Breast epithelium (tissue), 4 donors: ENCODE measurements around the gene GPR78. TPM values are rescaled to one million over a fixed set of nuclear protein-coding genes. Genes with fewer than 3 reads are reported as not detected.

Experiments used
- DNase-seq, 2 donors: peaks; one replicate each; pipeline ENCODE4 v3.0.0-alpha.2; 2019; ENCODE audit warnings: low spot score in 2 of 2
- H3K27ac ChIP-seq, 2 donors: fragments of 200-600 bp; sonication (generic) in 1 of 2; one replicate each; pipeline ENCODE4 v1.5.1; 2016 to 2019; ENCODE audit warnings: mild to moderate bottlenecking in 1 of 2
- H3K27me3 ChIP-seq, 2 donors: fragments of 200-600 bp; sonication (generic) in 1 of 2; one replicate each; pipeline versions ENCODE4 v1.5.1 to v1.6.0; 2017 to 2019; ENCODE audit warnings: control low read depth in 1 of 2, mild to moderate bottlenecking in 1 of 2
- H3K36me3 ChIP-seq: fragments of 200-600 bp; one replicate; pipeline ENCODE4 v1.5.1; 2019
- H3K4me1 ChIP-seq, 2 donors: fragments of 200-600 bp; sonication (generic); one replicate each; pipeline ENCODE4 v1.5.1; 2016 to 2019; ENCODE audit warnings: control low read depth in 1 of 2
- H3K4me3 ChIP-seq, 3 donors: fragments of 200-600 bp; sonication (generic); 1 replicate in 2 of 3; 2 replicates in 1 of 3; pipeline ENCODE4 v1.5.1; 2016 to 2019; ENCODE audit warnings: mild to moderate bottlenecking in 3 of 3, moderate library complexity in 2 of 3
- H3K9me3 ChIP-seq, 2 donors: fragments of 200-600 bp; sonication (generic) in 1 of 2; one replicate each; pipeline ENCODE4 v1.5.1; 2016 to 2019; ENCODE audit warnings: control low read depth in 1 of 2
- POLR2A ChIP-seq: fragments of 450-650 bp; IDR thresholded peaks from one replicate; pipeline ENCODE4 v1.6.1; 2016; ENCODE audit warnings: antibody characterized with exemption, mild to moderate bottlenecking, moderate library complexity
- POLR2AphosphoS5 ChIP-seq, 3 donors: sonication (generic); formaldehyde crosslinking; IDR thresholded peaks; one replicate each; pipeline ENCODE4 v1.6.1; 2017; ENCODE audit warnings: antibody characterized with exemption in 3 of 3
- intact Hi-C: fragments of 100-400 bp; cut with DNase I; formaldehyde crosslinking; loops from one replicate; pipeline ENCODE4 v1.15.1; 2023; ENCODE audit warnings: low total_unique reads
- total RNA-seq, 3 donors: library from RNA; depleted of rRNA; stranded (reverse); fragments of >200 nt; gene quantifications; one replicate each; pipeline ENCODE4 v1.1.0, GENCODE V29; 2016
- TF ChIP-seq, protein P1 (sequence below), 3 donors: fragments of 450-650 bp; IDR thresholded peaks; one replicate each; pipeline ENCODE4 v1.5.1; 2016 to 2017; ENCODE audit warnings: antibody characterized with exemption in 3 of 3, mild to moderate bottlenecking in 3 of 3, moderate library complexity in 3 of 3

The GPR78 gene
- total RNA-seq, 3 donors from 2014 or later: 0.15 to 0.33 TPM; not detected in 1

DNA sequence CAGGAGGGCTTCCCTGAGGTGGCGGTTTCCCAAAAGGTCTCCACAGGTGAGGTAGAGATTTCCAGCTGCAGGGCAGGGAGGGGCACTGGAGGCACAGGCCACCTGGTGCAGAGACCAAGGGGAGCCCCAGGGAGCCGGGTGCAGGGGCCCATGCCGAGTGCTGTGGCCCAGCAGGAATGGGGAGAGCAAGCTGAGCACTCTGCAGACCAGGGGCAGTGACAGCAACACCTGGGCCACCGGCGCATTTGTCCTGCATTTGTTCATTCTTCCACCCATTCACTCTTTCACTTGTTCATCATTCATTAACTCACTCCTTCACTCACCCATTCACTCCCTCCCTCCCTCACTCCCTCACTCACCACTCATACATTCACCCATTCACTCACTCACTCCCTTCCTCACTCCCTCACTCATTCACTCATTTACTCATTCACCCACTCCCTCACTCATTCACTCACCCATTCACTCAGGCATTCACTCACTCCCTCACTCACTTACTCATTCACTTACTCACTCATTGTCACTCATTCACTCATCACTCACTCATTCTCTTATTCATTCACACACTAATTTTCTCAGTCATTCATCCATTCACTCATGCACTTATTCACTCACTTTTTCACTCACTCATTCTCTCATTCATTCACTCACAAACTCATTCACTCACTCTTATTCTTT is 28.7 kb downstream of the GPR78 start:
- no peaks in the 10 kb centered on the region for H3K4me1 ChIP-seq
- H3K27ac ChIP-seq: no peak overlapping the region
- TF ChIP-seq POLR2A (no peak), POLR2AphosphoS5 (IDR thresholded peaks at IDR 0.05) (no peak)
- TF ChIP-seq, protein P1, sequence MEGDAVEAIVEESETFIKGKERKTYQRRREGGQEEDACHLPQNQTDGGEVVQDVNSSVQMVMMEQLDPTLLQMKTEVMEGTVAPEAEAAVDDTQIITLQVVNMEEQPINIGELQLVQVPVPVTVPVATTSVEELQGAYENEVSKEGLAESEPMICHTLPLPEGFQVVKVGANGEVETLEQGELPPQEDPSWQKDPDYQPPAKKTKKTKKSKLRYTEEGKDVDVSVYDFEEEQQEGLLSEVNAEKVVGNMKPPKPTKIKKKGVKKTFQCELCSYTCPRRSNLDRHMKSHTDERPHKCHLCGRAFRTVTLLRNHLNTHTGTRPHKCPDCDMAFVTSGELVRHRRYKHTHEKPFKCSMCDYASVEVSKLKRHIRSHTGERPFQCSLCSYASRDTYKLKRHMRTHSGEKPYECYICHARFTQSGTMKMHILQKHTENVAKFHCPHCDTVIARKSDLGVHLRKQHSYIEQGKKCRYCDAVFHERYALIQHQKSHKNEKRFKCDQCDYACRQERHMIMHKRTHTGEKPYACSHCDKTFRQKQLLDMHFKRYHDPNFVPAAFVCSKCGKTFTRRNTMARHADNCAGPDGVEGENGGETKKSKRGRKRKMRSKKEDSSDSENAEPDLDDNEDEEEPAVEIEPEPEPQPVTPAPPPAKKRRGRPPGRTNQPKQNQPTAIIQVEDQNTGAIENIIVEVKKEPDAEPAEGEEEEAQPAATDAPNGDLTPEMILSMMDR (IDR thresholded peaks at IDR 0.05): no peak
- DNase-seq: no peak
- peaks cover 0 to 18% of the 10 kb centered on the region in 2 donors for H3K27me3 ChIP-seq
- no peaks in the 10 kb centered on the region for H3K36me3 ChIP-seq
- no peaks in the 10 kb centered on the region for H3K9me3 ChIP-seq
- intact Hi-C loops: no loop called here
- H3K4me3 ChIP-seq: no peak overlapping the region

DNA sequence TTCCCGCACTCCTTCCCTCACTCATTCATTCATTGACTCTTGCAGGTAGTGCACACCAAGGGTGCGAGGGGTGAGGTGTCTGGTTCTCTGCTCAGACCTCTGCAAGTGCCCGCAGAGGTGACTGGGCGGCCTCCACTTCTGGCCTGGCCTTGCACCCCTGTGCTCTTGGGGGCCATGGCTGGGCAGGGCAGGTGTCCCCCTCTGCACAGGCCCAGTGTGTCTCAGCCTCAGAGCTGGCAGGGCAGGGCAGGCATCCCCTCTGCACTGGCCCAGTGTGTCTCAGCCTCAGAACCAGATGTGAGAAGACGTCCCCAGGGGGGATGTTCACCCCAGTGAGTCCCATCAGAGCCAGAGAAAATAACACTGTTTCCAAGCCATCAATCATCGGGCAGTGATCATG is 29.2 kb downstream of the GPR78 start:
- DNase-seq: no peak
- H3K4me3 ChIP-seq: no peak overlapping the region
- TF ChIP-seq POLR2A (no peak), POLR2AphosphoS5 (IDR thresholded peaks at IDR 0.05) (no peak)
- TF ChIP-seq, protein P1 (IDR thresholded peaks at IDR 0.05): no peak
- no peak overlapping the region for H3K27ac ChIP-seq
- no peaks in the 10 kb centered on the region for H3K36me3 ChIP-seq
- no peaks in the 10 kb centered on the region for H3K4me1 ChIP-seq
- H3K9me3 ChIP-seq: no peaks in the 10 kb centered on the region
- intact Hi-C loops: no loop called here
- peaks cover 0 to 18% of the 10 kb centered on the region in 2 donors for H3K27me3 ChIP-seq

DNA sequence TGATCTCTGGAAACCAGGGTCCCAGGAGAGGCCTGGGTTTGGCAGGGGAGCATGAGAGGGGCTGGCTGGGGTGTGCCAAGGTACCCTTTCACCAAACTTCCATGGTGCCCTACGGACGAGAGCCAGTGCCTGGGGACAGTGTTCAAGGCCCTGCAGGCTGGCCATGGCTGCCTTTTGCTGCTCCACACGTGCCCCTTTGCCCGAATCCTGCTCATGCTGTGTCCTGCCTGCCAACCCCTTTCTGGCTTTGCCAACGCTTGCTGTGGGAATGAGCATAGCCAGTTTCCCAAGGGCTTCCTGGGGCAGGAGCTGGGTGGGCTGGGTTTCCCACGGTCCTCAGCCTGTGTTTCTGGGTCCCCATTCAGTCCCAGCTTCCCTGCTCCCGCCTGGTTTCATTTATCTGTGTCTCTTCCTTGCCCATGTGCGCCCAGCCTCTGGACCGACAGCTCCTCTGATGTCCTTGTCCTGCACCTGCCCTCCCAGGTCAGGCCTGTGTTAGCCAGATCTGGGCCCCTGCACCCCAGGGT is 29.7 kb downstream of the GPR78 start:
- no peak for DNase-seq
- H3K9me3 ChIP-seq: no peaks in the 10 kb centered on the region
- H3K27ac ChIP-seq: no peak overlapping the region
- intact Hi-C loops: no loop called here
- peaks cover 0 to 18% of the 10 kb centered on the region in 2 donors for H3K27me3 ChIP-seq
- H3K36me3 ChIP-seq: no peaks in the 10 kb centered on the region
- no peaks in the 10 kb centered on the region for H3K4me1 ChIP-seq
- no peak overlapping the region for H3K4me3 ChIP-seq
- TF ChIP-seq POLR2A: no peak
- TF ChIP-seq POLR2AphosphoS5 (IDR thresholded peaks at IDR 0.05): no peak
- TF ChIP-seq, protein P1 (IDR thresholded peaks at IDR 0.05): no peak

DNA sequence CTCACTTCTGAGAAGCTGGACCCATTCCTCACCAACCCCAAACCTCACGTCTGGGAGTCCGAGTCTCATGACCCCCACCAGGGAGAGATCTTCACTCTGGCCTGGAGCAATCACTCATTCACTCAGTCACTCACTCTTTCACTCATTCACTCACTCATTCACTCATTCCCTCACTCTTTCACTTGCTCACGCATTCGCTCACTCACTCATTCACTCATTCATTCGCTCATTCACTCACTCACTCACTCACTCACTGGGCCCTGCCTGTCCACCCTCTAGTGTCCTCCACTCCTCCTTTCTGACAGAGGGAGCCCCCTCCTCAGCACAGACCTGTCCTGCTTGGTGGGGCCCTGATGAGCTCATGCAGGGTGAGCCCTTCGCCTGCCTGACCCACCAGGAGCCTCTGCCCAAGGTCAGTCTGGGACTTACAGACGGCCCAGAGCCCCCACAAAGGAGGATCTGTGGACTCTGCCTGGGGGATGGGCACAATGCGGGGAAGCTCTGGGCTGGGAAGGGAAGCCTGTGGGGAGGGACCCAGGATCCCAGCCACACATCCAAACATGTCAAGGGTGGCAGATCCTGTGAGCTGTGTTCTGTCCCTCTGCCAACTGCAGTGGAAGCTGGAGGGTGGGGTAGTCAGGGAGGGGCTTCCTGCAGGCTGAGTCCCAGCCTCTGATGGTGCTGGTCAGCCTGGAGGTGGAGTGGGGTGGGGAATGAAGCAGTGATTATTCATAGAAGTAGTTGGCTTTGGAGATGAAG is 30.8 kb downstream of the GPR78 start:
- no peak overlapping the region for H3K27ac ChIP-seq
- DNase-seq: no peak
- no peaks in the 10 kb centered on the region for H3K9me3 ChIP-seq
- H3K4me1 ChIP-seq: no peaks in the 10 kb centered on the region
- intact Hi-C loops: no loop called here
- H3K36me3 ChIP-seq: no peaks in the 10 kb centered on the region
- H3K27me3 ChIP-seq: peaks cover 0 to 18% of the 10 kb centered on the region in 2 donors
- no peak for TF ChIP-seq POLR2AphosphoS5 (IDR thresholded peaks at IDR 0.05)
- no peak for TF ChIP-seq POLR2A
- TF ChIP-seq, protein P1 (IDR thresholded peaks at IDR 0.05): no peak
- H3K4me3 ChIP-seq: no peak overlapping the region

DNA sequence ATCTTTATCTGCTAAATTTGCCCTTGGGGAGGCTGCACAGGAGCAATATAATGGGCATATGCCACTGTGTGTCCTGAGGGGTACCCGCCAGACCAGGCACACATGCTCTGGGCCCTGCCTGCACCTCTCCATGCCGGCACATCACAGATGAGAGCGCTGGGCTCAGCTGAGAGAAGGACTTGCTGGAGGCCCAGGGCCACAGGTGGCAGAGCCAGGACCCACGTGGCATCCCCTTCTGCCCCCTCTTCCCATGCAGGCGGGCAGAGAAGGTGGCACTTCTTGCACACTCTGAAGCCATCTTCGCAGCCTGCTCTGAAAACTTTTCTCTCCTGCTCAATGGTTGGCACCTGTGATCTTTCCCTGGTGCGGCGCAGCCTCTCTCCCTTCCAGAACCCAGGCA is 32.5 kb downstream of the GPR78 start:
- Histone ChIP-seq H3K4me1 (no peaks in the 10 kb centered on the region), H3K36me3 (no peaks in the 10 kb centered on the region), H3K4me3 (no peak overlapping the region), H3K27me3 (peaks cover 0 to 8% of the 10 kb centered on the region in 2 donors), H3K27ac (no peak overlapping the region), H3K9me3 (no peaks in the 10 kb centered on the region)
- intact Hi-C loops: no loop called here
- TF ChIP-seq, protein P1 (IDR thresholded peaks at IDR 0.05): no peak
- TF ChIP-seq POLR2A (no peak), POLR2AphosphoS5 (IDR thresholded peaks at IDR 0.05) (no peak)
- DNase-seq: no peak
